Esophagus squamous epithelium (tissue), 5 donors: ENCODE measurements around the gene LARP4. TPM values are rescaled to one million over a fixed set of nuclear protein-coding genes. Genes with fewer than 3 reads are reported as not detected.
"Not testable (repeated sequence)": the region's sequence is repeated elsewhere in the genome, so short reads cannot be mapped to it uniquely, and the experiment has no call there.

ENCODE experiments used
- DNase-seq: peaks from one replicate; lab custom pipeline; 2025; lab: John Stamatoyannopoulos, UW
- H3K27ac ChIP-seq, 4 donors: fragments of 200-600 bp; sonication (generic); one replicate each; pipeline ENCODE4 v1.5.1; 2016 to 2019; ENCODE audit warnings: mild to moderate bottlenecking in 1 of 4
- H3K27me3 ChIP-seq, 4 donors: fragments of 200-600 bp; sonication (generic); 1 replicate in 3 of 4; 2 replicates in 1 of 4; pipeline versions ENCODE4 v1.5.1 to v1.6.0; 2017 to 2021; ENCODE audit warnings: antibody characterized with exemption in 1 of 4
- H3K36me3 ChIP-seq, 3 donors: fragments of 200-600 bp; sonication (generic); one replicate each; pipeline ENCODE4 v1.5.1; 2016 to 2019
- H3K4me1 ChIP-seq, 3 donors: fragments of 200-600 bp; sonication (generic); one replicate each; pipeline ENCODE4 v1.5.1; 2017 to 2019
- H3K4me3 ChIP-seq, 4 donors: fragments of 200-600 bp; sonication (generic); 1 replicate in 3 of 4; 2 replicates in 1 of 4; pipeline ENCODE4 v1.5.1; 2016 to 2019; ENCODE audit warnings: mild to moderate bottlenecking in 2 of 4, moderate library complexity in 1 of 4
- H3K9me3 ChIP-seq, 3 donors: fragments of 200-600 bp; sonication (generic); one replicate each; pipeline ENCODE4 v1.5.1; 2016 to 2019
- POLR2A ChIP-seq, 4 donors: fragments of 450-650 bp; IDR thresholded peaks; one replicate each; pipeline ENCODE4 v1.6.1; 2017; ENCODE audit warnings: antibody characterized with exemption in 4 of 4, mild to moderate bottlenecking in 4 of 4, moderate library complexity in 3 of 4
- WGBS, 2 donors: methylation state at CpG; one replicate each; pipeline ENCODE4 v1.1.5; 2018; 5-methylcytosine and 5-hydroxymethylcytosine counted together
- intact Hi-C: fragments of 100-400 bp; cut with DNase I; formaldehyde crosslinking; loops from one replicate; pipeline ENCODE4 v1.15.0; 2022
- total RNA-seq, 4 donors: library from RNA; depleted of rRNA; stranded (reverse); fragments of >200 nt; gene quantifications; one replicate each; pipeline ENCODE4 v1.1.0, GENCODE V29; 2016
- TF ChIP-seq, protein P1 (sequence below), 6 experiments: fragments of 450-650 bp in 4 of 6; fragments of 200-600 bp in 2 of 6; sonication (generic) in 2 of 6; IDR thresholded peaks; one replicate each; pipeline ENCODE4 v1.5.1; 2016 to 2019; ENCODE audit warnings: antibody characterized with exemption in 6 of 6, mild to moderate bottlenecking in 4 of 6, moderate library complexity in 4 of 6
- donor health status: DM: yes; HTN: yes; CAD: no.

The LARP4 gene
- total RNA-seq, 4 donors from 2014 or later = 22.7 to 36.0 (median 29.6) TPM

DNA sequence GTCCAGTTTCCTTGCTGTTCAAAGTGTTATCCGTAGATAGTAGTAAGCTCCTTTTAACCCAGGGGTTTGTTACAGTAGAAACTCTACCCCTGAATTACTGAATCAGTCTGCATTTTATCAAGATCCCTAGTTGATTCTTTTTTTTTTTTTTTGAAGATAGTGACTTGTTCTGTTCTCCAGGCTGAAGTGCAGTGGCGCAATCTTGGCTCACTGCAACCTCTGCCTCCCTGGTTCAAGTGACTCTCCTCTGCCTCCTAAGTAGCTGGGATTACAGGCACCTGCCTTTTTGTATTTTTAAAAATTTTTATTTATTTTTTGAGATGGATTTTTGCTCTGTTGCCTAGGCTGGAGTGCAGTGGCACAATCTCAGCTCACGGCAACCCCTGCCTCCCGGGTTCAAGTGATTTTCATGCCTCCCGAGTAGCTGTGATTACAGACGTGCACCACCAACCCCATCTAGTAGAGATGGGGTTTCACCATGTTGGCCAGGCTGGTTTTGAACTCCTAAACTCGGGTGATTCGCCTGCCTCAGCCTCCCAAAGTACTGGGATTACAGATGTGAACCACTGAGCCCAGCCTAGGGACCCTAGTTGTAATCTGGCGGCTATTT, 10.5 kb downstream of the LARP4 start:
- H3K4me1 ChIP-seq = peaks cover 0 to 8% (median 0%) of the 10 kb centered on the region in 3 donors
- TF ChIP-seq POLR2A (IDR thresholded peaks at IDR 0.05) = no peak
- TF ChIP-seq, protein P1, sequence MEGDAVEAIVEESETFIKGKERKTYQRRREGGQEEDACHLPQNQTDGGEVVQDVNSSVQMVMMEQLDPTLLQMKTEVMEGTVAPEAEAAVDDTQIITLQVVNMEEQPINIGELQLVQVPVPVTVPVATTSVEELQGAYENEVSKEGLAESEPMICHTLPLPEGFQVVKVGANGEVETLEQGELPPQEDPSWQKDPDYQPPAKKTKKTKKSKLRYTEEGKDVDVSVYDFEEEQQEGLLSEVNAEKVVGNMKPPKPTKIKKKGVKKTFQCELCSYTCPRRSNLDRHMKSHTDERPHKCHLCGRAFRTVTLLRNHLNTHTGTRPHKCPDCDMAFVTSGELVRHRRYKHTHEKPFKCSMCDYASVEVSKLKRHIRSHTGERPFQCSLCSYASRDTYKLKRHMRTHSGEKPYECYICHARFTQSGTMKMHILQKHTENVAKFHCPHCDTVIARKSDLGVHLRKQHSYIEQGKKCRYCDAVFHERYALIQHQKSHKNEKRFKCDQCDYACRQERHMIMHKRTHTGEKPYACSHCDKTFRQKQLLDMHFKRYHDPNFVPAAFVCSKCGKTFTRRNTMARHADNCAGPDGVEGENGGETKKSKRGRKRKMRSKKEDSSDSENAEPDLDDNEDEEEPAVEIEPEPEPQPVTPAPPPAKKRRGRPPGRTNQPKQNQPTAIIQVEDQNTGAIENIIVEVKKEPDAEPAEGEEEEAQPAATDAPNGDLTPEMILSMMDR (IDR thresholded peaks at IDR 0.05) = no peak
- 94% methylated on average over 9 of the region's 9 CpGs for WGBS, 2 donors

DNA sequence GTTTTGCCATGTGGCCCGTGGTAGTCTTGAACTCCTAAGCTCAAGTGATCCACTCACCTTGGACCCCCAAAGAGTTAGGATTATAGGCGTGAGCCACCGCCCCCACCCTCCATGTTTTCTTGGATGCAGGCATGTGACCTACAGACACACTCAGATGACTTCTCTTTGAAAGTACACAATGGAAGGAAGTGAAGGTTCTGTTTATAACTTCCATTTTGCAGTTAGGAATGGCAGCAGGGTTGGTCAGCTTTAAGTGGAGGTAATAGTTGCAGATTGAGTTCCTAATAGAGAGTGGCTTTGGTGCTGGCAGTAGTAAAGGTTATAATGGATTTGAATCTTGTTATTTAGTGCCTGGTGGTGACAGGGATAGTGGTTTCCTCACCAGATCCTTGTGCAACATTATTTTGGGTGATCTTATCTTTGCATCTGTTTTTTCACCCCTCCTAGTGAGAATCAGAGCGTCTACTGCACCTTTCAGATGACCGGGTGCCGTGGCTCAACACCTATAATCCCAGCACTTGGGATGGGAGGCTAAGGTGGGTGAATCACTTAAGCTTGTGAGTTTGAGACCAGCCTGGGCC, 15.3 kb downstream of the LARP4 start:
- DNase-seq = no peak
- H3K4me1 ChIP-seq = peaks cover 0 to 33% (median 0%) of the 10 kb centered on the region in 3 donors
- TF ChIP-seq POLR2A (IDR thresholded peaks at IDR 0.05) = no peak
- TF ChIP-seq, protein P1 (IDR thresholded peaks at IDR 0.05) = no peak
- intact Hi-C loops = no loop called here
- peaks cover 0 to 31% (median 0%) of the 10 kb centered on the region in 3 donors for H3K36me3 ChIP-seq
- H3K27ac ChIP-seq = no peak overlapping the region
- H3K4me3 ChIP-seq = no peak overlapping the region
- 83 to 96% methylated on average over 2 to 3 of the region's 6 CpGs for WGBS, 2 donors
- no peaks in the 10 kb centered on the region for H3K27me3 ChIP-seq
- H3K9me3 ChIP-seq = no peaks in the 10 kb centered on the region

More for the DNA sequence above, 10.5 kb downstream of the LARP4 start:
- Histone ChIP-seq H3K4me3 (no peak overlapping the region), H3K9me3 (no peaks in the 10 kb centered on the region), H3K36me3 (peaks cover 0 to 4% (median 0%) of the 10 kb centered on the region in 3 donors), H3K27me3 (no peaks in the 10 kb centered on the region), H3K27ac (no peak overlapping the region)
- intact Hi-C loops = no loop called here
- DNase-seq = no peak

DNA sequence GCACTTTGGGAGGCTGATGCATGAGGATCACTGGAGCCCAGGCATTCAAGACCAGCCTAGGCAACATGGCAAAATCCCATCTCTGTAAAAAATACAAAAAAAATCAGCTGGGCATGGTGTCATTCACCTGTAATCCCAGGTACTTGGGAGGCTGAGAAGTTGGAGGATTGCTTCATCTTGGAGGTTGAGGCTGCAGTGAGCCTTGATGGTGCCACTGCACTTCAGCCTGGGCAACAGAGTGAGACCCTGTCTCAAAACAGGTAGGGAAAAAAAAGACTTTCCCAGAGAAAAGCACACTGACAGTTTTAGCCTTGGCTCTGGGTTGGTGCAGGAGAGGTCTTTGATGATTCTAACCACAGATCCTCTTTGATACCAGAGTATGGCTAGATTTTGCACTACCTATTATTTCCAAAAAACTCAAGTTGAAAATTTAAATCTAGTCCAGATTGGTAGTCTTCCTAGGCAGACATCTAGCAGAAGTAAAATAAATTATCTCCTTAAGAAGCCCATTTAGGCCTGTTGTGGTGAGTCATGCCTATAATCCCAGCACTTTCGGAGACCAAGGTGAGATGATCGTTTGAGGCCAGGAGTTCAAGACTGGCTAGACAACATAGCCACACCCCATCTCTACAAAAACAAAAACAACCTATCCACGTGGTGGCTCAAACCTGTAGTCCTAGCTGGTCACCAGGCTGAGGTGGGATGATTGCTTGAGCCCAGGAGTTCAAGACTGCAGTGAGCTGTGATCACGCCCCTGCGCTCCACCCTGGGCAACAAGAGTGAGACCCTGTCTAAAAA, 18.6 kb downstream of the LARP4 start:
- H3K27me3 ChIP-seq = no peaks in the 10 kb centered on the region
- 47 to 66% methylated on average over 5 of the region's 5 CpGs for WGBS, 2 donors
- H3K9me3 ChIP-seq = no peaks in the 10 kb centered on the region
- TF ChIP-seq POLR2A (IDR thresholded peaks at IDR 0.05) = no peak
- TF ChIP-seq, protein P1 (IDR thresholded peaks at IDR 0.05) = no peak
- intact Hi-C loops = no loop called here
- no peak for DNase-seq
- H3K27ac ChIP-seq = peak overlapping the region in 1 of 4 donors; percentile 51
- H3K36me3 ChIP-seq = peaks cover 0 to 47% (median 0%) of the 10 kb centered on the region in 3 donors
- peaks cover 0 to 29% (median 0%) of the 10 kb centered on the region in 3 donors for H3K4me1 ChIP-seq
- no peak overlapping the region for H3K4me3 ChIP-seq

DNA sequence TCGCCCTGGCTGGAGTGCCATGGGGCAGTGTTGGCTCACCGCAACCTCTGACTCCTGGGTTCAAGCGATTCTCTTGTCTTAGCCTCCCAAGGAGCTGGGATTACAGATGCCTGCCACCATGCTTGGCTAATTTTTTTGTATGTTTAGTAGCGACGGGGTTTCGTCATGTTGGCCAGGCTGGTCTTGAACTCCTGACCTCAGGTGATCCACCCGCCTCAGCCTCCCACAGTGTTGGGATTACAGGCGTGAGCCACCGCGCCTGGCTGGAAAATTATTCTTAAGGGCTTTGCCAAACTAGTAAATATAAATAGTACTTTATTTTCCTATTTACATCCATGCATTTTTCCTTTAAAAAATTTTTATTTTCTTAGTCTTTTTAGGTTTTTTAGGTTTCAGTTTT, 22.2 kb downstream of the LARP4 start:
- WGBS, 2 donors = 90 to 93% methylated on average over 10 of the region's 10 CpGs

DNA sequence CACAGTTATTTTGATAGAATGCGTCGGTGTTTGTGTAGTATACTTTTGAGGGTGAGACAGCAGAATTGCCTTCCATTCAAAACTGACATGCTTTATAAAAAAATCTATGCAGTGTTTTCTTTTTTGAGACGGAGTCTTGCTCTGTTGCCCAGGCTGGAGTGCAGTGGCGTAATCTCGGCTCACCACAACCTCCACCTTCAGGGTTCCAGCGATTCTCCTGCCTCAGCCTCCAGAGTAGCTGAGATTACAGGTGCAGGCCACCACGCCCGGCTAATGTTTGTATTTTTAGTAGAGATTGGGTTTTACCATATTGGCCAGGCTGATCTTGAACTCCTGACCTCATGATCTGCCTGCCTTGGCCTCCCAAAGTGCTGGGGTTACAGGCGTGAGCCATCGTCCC, 22.7 kb downstream of the LARP4 start:
- DNase-seq = not testable (repeated sequence)

More for the DNA sequence above, 22.2 kb downstream of the LARP4 start:
- H3K27ac ChIP-seq, DNase-seq, H3K9me3 ChIP-seq, H3K27me3 ChIP-seq, intact Hi-C loops, H3K4me3 ChIP-seq: not testable (repeated sequence)
- H3K36me3 ChIP-seq = peaks cover 0 to 32% (median under 1%) of the 10 kb centered on the region in 3 donors
- peaks cover 0 to 27% (median 0%) of the 10 kb centered on the region in 3 donors for H3K4me1 ChIP-seq

More for the DNA sequence above, 22.7 kb downstream of the LARP4 start:
- intact Hi-C loops, H3K9me3 ChIP-seq, H3K27ac ChIP-seq, H3K27me3 ChIP-seq, H3K4me3 ChIP-seq: not testable (repeated sequence)
- H3K4me1 ChIP-seq = peaks cover 0 to 25% (median 0%) of the 10 kb centered on the region in 3 donors
- WGBS, 2 donors = 93 to 96% methylated on average over 10 of the region's 10 CpGs
- peaks cover 0 to 33% (median 5%) of the 10 kb centered on the region in 3 donors for H3K36me3 ChIP-seq
